Measurements from ENCODE around the gene BOD1. TPM values are rescaled to one million over a fixed set of nuclear protein-coding genes. Genes with fewer than 3 reads are reported as not detected.

Gene BOD1
- total RNA-seq, 4 donors from 2014 or later, result 62.4 to 86.0 (median 74.7) TPM

DNA sequence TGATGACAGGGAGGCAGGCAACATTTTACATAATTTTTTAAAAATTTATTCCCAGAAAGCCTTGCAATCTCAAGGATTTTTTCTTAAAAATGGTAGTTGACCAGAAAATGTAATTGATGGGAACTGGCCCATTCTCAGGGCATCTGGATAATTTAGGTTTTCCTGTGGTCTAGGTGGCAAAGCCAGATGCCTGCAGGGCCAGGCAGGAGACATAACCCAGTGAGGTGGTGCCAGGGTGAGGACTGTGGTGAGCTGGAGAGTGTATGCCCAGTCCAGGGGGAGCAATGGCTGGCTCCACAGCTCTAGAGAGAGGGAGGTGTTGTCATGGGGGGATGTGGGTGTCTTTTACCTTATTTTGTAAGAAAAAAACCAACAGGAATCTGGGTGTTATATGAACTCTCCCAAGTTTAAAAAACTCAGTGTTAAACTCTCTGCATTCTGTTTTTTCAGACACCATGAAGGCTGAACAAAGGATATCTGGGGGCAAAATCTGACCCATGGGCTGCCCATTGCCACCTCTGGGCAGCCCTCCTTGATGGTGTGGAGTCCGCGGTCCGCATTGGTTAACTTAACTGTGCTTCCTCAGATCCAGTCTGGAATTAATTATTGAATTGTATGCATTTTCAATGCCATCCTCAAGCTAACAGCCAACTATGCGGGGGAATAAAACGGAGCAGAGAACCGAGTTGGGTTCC lies 43.9 kb downstream of the BOD1 start:
- 23 to 29% methylated on average over 6 of the region's 6 CpGs for WGBS, 2 donors
- H3K27me3 ChIP-seq, result no peaks in the 10 kb centered on the region
- no peaks in the 10 kb centered on the region for H3K36me3 ChIP-seq
- no peak for DNase-seq
- H3K27ac ChIP-seq, result no peak overlapping the region
- no peak for TF ChIP-seq POLR2A (IDR thresholded peaks at IDR 0.05)
- TF ChIP-seq, protein P1, sequence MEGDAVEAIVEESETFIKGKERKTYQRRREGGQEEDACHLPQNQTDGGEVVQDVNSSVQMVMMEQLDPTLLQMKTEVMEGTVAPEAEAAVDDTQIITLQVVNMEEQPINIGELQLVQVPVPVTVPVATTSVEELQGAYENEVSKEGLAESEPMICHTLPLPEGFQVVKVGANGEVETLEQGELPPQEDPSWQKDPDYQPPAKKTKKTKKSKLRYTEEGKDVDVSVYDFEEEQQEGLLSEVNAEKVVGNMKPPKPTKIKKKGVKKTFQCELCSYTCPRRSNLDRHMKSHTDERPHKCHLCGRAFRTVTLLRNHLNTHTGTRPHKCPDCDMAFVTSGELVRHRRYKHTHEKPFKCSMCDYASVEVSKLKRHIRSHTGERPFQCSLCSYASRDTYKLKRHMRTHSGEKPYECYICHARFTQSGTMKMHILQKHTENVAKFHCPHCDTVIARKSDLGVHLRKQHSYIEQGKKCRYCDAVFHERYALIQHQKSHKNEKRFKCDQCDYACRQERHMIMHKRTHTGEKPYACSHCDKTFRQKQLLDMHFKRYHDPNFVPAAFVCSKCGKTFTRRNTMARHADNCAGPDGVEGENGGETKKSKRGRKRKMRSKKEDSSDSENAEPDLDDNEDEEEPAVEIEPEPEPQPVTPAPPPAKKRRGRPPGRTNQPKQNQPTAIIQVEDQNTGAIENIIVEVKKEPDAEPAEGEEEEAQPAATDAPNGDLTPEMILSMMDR (IDR thresholded peaks at IDR 0.05), result no peak
- no peaks in the 10 kb centered on the region for H3K9me3 ChIP-seq
- H3K4me1 ChIP-seq, result peaks cover 0 to 7% of the 10 kb centered on the region in 2 donors
- no peak overlapping the region for H3K4me3 ChIP-seq (replicated peaks in 1 of 3)
- intact Hi-C loops (cut with DNase I), result loop anchor here (5.0 kb wide), 1 partner anchor 280 kb away; no protein-coding TSS in a partner anchor

DNA sequence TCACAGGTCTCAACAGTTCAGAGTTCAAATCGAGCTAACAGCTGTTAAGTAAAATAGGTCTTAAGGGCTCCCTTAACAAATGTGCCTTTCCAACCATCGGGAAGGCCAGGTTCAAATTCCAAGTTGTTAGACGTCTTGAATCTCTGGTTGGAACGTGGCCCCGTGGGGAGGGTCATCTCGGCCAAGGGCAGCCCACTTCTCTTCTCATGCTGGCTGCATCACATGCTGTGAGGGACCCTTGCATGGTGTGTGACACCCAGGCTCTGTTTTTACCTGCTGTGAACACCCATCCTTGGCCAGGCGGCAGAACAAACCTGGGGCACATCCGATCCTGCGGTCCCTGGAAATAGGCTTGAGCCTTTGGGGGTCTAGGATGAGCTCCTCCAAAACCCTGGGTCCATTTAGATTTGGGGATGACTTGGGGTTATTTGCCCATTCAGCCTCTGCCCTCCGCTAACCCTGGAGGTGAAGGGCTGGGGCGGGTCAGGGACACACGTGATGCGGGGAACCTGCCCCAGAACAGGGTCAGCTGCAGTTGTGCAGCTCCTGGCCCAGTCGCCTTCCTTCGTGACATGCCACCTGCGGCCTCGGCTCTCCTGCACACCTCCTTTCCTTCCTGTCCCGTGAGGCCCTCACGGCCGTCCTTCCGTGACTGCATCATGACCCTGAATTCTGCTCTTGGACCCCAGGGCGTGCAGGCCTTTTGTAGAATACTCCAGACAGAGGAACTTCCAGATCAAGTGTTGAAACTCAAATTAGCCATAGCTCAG lies 45.9 kb downstream of the BOD1 start:
- H3K36me3 ChIP-seq, result no peaks in the 10 kb centered on the region
- TF ChIP-seq, protein P1 (IDR thresholded peaks at IDR 0.05), result no peak
- TF ChIP-seq POLR2A (IDR thresholded peaks at IDR 0.05), result no peak
- no peak overlapping the region for H3K27ac ChIP-seq
- peaks cover 0 to 7% of the 10 kb centered on the region in 2 donors for H3K4me1 ChIP-seq
- intact Hi-C loops (cut with DNase I), result loop anchor here (5.0 kb wide), 1 partner anchor 278 kb away; no protein-coding TSS in a partner anchor
- no peaks in the 10 kb centered on the region for H3K27me3 ChIP-seq
- 90 to 92% methylated on average over 21 to 22 of the region's 22 CpGs for WGBS, 2 donors
- no peaks in the 10 kb centered on the region for H3K9me3 ChIP-seq
- no peak for DNase-seq
- H3K4me3 ChIP-seq (replicated peaks in 1 of 3), result no peak overlapping the region

DNA sequence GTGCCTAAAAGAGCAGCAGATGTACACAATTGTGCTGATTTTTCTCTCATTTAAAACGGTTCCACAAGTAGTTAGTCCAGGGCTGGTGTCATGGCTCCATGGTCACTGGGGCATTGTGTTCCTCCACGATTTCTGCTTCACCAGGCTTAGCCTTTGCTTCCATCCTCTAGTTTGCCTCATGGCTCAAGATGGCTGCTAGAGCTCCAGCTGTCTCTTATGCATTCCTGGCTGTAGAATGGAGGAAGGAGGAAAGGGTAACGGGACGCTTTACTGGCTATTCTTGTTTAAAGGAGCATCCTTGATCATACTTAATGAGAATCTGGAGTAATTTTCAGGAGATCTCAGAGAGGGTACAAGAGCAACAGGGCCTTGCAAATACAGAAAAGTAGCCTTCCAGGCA lies 47.7 kb downstream of the BOD1 start:
- TF ChIP-seq, protein P1 (IDR thresholded peaks at IDR 0.05), result no peak
- TF ChIP-seq POLR2A (IDR thresholded peaks at IDR 0.05), result no peak
- Histone ChIP-seq H3K27me3 (no peaks in the 10 kb centered on the region), H3K9me3 (no peaks in the 10 kb centered on the region), H3K36me3 (no peaks in the 10 kb centered on the region), H3K4me1 (peaks cover 0 to 7% of the 10 kb centered on the region in 2 donors), H3K27ac (no peak overlapping the region), H3K4me3 (replicated peaks in 1 of 3) (no peak overlapping the region)
- DNase-seq, result no peak
- intact Hi-C loops (cut with DNase I), result no loop called here
- WGBS, 2 donors, result 88 to 91% methylated on average over 4 of the region's 4 CpGs

DNA sequence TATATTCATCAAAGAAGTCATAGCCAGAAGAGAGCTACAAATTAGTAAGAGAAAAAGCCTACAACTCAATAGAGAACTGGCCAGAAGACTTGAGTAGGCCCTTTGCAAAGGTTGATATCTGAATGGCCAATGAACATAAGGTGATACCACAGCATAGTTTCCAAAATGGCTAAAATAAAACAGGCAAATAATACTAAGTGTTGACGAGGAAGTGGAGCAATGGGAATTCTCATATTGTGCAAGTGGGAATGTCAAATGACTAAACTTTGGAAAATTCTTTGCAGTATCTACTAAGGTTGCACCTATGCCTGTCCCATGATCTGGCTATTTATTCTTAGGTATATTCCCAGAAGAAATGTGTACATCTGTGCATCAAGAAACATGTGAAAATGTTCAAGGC lies 48.3 kb downstream of the BOD1 start:
- intact Hi-C loops (cut with DNase I), result no loop called here
- H3K27ac ChIP-seq, result no peak overlapping the region
- no peak overlapping the region for H3K4me3 ChIP-seq (replicated peaks in 1 of 3)
- H3K4me1 ChIP-seq, result peaks cover 0 to 5% of the 10 kb centered on the region in 2 donors
- 94 to 98% methylated on average over 1 of the region's 1 CpG for WGBS, 2 donors
- no peaks in the 10 kb centered on the region for H3K36me3 ChIP-seq
- no peak for DNase-seq
- TF ChIP-seq, protein P1 (IDR thresholded peaks at IDR 0.05), result no peak
- no peak for TF ChIP-seq POLR2A (IDR thresholded peaks at IDR 0.05)
- H3K27me3 ChIP-seq, result no peaks in the 10 kb centered on the region
- H3K9me3 ChIP-seq, result no peaks in the 10 kb centered on the region

DNA sequence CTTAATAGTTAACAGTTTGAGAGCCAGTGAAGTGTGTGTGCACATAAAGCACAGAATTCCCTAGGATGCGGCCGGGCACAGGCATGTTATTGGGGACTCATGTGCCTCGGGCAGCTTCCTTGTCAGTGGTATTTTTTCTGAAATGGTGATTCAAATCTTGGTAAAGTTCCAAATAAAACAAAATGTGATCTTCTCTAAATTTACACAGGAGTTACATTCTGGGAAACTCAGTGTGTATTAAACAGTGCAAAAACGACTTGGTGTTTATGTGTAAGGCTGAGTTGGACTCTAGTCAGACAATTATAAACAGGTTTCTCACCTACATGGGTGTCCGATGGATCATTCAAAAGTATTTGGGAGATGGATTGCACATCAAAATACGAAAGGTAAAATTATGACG lies 48.9 kb downstream of the BOD1 start:
- Histone ChIP-seq H3K27me3 (no peaks in the 10 kb centered on the region), H3K4me1 (no peaks in the 10 kb centered on the region), H3K9me3 (no peaks in the 10 kb centered on the region), H3K36me3 (no peaks in the 10 kb centered on the region), H3K4me3 (replicated peaks in 1 of 3) (no peak overlapping the region), H3K27ac (no peak overlapping the region)
- intact Hi-C loops (cut with DNase I), result no loop called here
- DNase-seq, result no peak
- TF ChIP-seq, protein P1 (IDR thresholded peaks at IDR 0.05), result no peak
- no peak for TF ChIP-seq POLR2A (IDR thresholded peaks at IDR 0.05)
- 69 to 71% methylated on average over 7 of the region's 7 CpGs for WGBS, 2 donors

All from thyroid gland (tissue), 4 donors.